Measurements from ENCODE around the gene CIDEB. TPM values are rescaled to one million over a fixed set of nuclear protein-coding genes. Genes with fewer than 3 reads are reported as not detected.

Gene CIDEB
- total and polyA plus RNA-seq, 9 of the 15 experiments (the other 6 are each of a cell fraction or from before 2014, with no cell fraction given): 0.03 to 0.35 (median 0.09) TPM; not detected in 3

GRCh38 chr14:24322672-24323071 lies 14.9 kb upstream of the CIDEB start:
- CTCF ChIA-PET (ENCODE audit: low intra/inter-chr PET ratio): no interaction called here
- ATAC-seq (no peak), FAIRE-seq (no peak), DNase-seq (ENCODE audit: extremely low read depth in 1 of 4, low spot score in 3 of 4) (no peak)
- no TSS peak for BruUV-seq (replicated peaks)
- WGBS (ENCODE audit: insufficient coverage, low coverage, missing lambda C conversion rate): 28% methylated on average over 4 of the region's 10 CpGs
- no peak overlapping the region; a peak in 1 of 4 replicates for H3K9ac ChIP-seq (ENCODE audit: insufficient read depth in 1 of 2, low read depth in 2 of 2, low read length in 2 of 2)
- no peaks in the 10 kb centered on the region for H3K36me3 ChIP-seq (ENCODE audit: control insufficient read depth, insufficient read depth, low read length)
- H3K27me3 ChIP-seq (ENCODE audit: control insufficient read depth in 2 of 2, insufficient read depth in 2 of 2, low read length in 2 of 2): no peaks in the 10 kb centered on the region
- H3K79me2 ChIP-seq (ENCODE audit: control insufficient read depth, insufficient read depth, low read length): no peaks in the 10 kb centered on the region
- TF ChIP-seq IRF2 (CRISPR knock-in tag; IDR thresholded peaks at IDR 0.05) (no peak), RBM17 (IDR thresholded peaks at IDR 0.05; ENCODE audit: borderline replicate concordance, low read depth, low read length) (no peak), RBM15 (IDR thresholded peaks at IDR 0.05; ENCODE audit: insufficient read depth, low read length) (no peak), ZNF143 (CRISPR knock-in tag; IDR thresholded peaks at IDR 0.05) (no peak), NCOA6 (IDR thresholded peaks at IDR 0.05) (no peak), EHMT2 (IDR thresholded peaks at IDR 0.05) (no peak), BDP1 (IDR thresholded peaks at IDR 0.05; ENCODE audit: insufficient read depth, insufficient read length) (no peak), JUNB (CRISPR knock-in tag; conservative IDR thresholded peaks at IDR 0.05) (no peak), CHD1 (IDR thresholded peaks at IDR 0.05; ENCODE audit: low read length) (no peak), ZNF12 (CRISPR knock-in tag; IDR thresholded peaks at IDR 0.05) (no peak), ZNF316 (IDR thresholded peaks at IDR 0.05) (no peak), ATF2 (CRISPR knock-in tag; IDR thresholded peaks at IDR 0.05) (no peak), HNRNPLL (IDR thresholded peaks at IDR 0.05; ENCODE audit: low read depth, low read length, poor library complexity, severe bottlenecking) (no peak), GABPB1 (CRISPR knock-in tag; IDR thresholded peaks at IDR 0.05) (no peak), NFATC3 (IDR thresholded peaks at IDR 0.05) (no peak), ZNF511 (CRISPR knock-in tag; IDR thresholded peaks at IDR 0.05) (no peak), MITF (IDR thresholded peaks at IDR 0.05) (no peak), GTF2F1 (IDR thresholded peaks at IDR 0.05; ENCODE audit: low read depth, low read length) (no peak), DEAF1 (CRISPR knock-in tag; IDR thresholded peaks at IDR 0.05) (no peak)
- H3K4me2 ChIP-seq (ENCODE audit: insufficient read depth, low read length): no peak overlapping the region
- intact Hi-C loops (cut with micrococcal nuclease): no loop called here
- no peak overlapping the region for H3K27ac ChIP-seq (ENCODE audit: extremely low read depth, low read depth, low read length)
- H2AFZ ChIP-seq (ENCODE audit: low read depth, low read length): no peak overlapping the region
- H3K9me1 ChIP-seq (ENCODE audit: control insufficient read depth, insufficient read depth, low read length): no peaks in the 10 kb centered on the region
- peaks cover 3 to 4% of the 10 kb centered on the region in 2 experiments; a peak in 4 of 5 replicates for H3K4me1 ChIP-seq (replicated peaks in 1 of 2; ENCODE audit: control insufficient read depth in 2 of 2, insufficient read depth in 2 of 2, low read length in 2 of 2)
- H4K20me1 ChIP-seq (replicated peaks; ENCODE audit: control insufficient read depth, insufficient read depth, low read length): no peaks in the 10 kb centered on the region
- POLR2A ChIA-PET: interaction anchor here (0.6 to 1.4 kb wide), 4 partner anchors 84 to 120 kb away, joined by 3 to 4 read pairs (median 3); partner anchors contain the start of gene SDR39U1
- no peak overlapping the region for H3K4me3 ChIP-seq
- in situ Hi-C loops (cut with MboI): no loop called here
- no peaks in the 10 kb centered on the region for H3K9me3 ChIP-seq (replicated peaks; ENCODE audit: control insufficient read depth, insufficient read depth, low read depth, low read length)

Data from K562 (cell line).